ENCODE data around the gene PRR20G.
"Not testable (repeated sequence)": the region's sequence is repeated elsewhere in the genome, so short reads cannot be mapped to it uniquely, and the experiment has no call there.

The PRR20G gene

GRCh38 chr3:127287840-127288239 is at the start of gene PRR20G:
Gene PRR20G (minus strand): TSS chr3:127288046. CDS start chr3:127287365, 681 bp downstream.
- DNase-seq: no peak

- no peak for DNase-seq
Measured at GRCh38 chr3:127337001-127337400, 49.2 kb upstream of the PRR20G start.

- no peak for DNase-seq
Measured at GRCh38 chr3:127336101-127336500, 48.3 kb upstream of the PRR20G start.

- no peak for DNase-seq
Measured at GRCh38 chr3:127330385-127330784, 42.5 kb upstream of the PRR20G start.

GRCh38 chr3:127329631-127330285 is 41.9 kb upstream of the PRR20G start:
- no peak for DNase-seq

- no peak for DNase-seq
Measured at GRCh38 chr3:127328421-127328820, 40.6 kb upstream of the PRR20G start.

GRCh38 chr3:127326341-127326740 is 38.5 kb upstream of the PRR20G start:
- DNase-seq: no peak

- no peak for DNase-seq
Measured at GRCh38 chr3:127325629-127325961, 37.7 kb upstream of the PRR20G start.

- DNase-seq: no peak
Measured at GRCh38 chr3:127324913-127325628, 37.2 kb upstream of the PRR20G start.

GRCh38 chr3:127324076-127324475 is 36.2 kb upstream of the PRR20G start:
- no peak for DNase-seq

GRCh38 chr3:127323581-127323980 is 35.7 kb upstream of the PRR20G start:
- DNase-seq: no peak

GRCh38 chr3:127321371-127321770 is 33.5 kb upstream of the PRR20G start:
- DNase-seq: no peak

- no peak for DNase-seq
Measured at GRCh38 chr3:127320529-127321121, 32.8 kb upstream of the PRR20G start.

- no peak for DNase-seq
Measured at GRCh38 chr3:127316685-127317084, 28.8 kb upstream of the PRR20G start.

GRCh38 chr3:127312818-127313217 is 25.0 kb upstream of the PRR20G start:
- no peak for DNase-seq

GRCh38 chr3:127308821-127309220 is 21.0 kb upstream of the PRR20G start:
- not testable (repeated sequence) for DNase-seq

GRCh38 chr3:127307916-127308315 is 20.1 kb upstream of the PRR20G start:
- DNase-seq: no peak

- no peak for DNase-seq
Measured at GRCh38 chr3:127307112-127307835, 19.4 kb upstream of the PRR20G start.

GRCh38 chr3:127306361-127307111 is 18.7 kb upstream of the PRR20G start:
- no peak for DNase-seq

- DNase-seq: no peak
Measured at GRCh38 chr3:127305499-127306060, 17.7 kb upstream of the PRR20G start.

GRCh38 chr3:127304121-127304744 is 16.4 kb upstream of the PRR20G start:
- DNase-seq: no peak

GRCh38 chr3:127299276-127299675 is 11.4 kb upstream of the PRR20G start:
- no peak for DNase-seq

Measured in activated gamma-delta T cell treated with Interleukin-2 at 50 U/mL for 16 hours (primary cell).